NT2/D1 (cell line): ENCODE data around the gene ACOX3.

Experiments used
- SUZ12 ChIP-seq: IDR thresholded peaks from 2 replicates; pipeline ENCODE4 v1.6.1; 2011; ENCODE audit not compliant: insufficient read length, insufficient read depth; ENCODE audit errors: extremely low read depth
- YY1 ChIP-seq: IDR thresholded peaks from 2 replicates; pipeline ENCODE4 v1.6.1; 2011; ENCODE audit not compliant: insufficient read length, insufficient read depth

DNA sequence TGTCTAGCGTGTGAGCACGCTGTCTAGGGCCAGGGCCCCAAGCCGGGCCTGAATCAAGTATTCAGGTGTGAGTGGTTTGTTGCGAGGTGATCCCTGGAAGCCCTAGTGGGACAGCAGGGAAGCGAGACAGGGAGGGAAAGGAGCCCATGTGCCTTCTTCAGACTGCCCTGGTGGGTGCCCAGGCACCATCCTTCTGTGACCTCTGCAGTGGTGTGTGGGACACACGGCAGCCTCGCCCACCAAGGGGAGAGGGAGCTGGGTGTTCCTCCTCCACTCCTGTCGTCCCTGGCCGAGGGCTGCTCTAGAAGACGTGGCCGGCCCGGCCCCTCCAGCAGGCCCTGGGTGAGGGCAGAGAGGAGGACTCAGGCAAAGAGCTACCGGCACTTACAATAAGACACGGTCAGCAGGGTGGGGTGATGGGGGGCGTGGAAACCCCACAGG, 123.6 kb downstream of the ACOX3 start:
- no peak for TF ChIP-seq YY1
- TF ChIP-seq SUZ12, result no peak
